H1 (cell line): Measurements from ENCODE around the gene CBFB. TPM values are rescaled to one million over a fixed set of nuclear protein-coding genes. Genes with fewer than 3 reads are reported as not detected.

Experiments used
- CTCF ChIA-PET: fragments of 300-600 bp; sonication (Branson Sonifier 250); formaldehyde crosslinking; loops from one replicate; lab custom pipeline; 2021; ENCODE audit not compliant: partially characterized antibody; lab: Charles Lee
- POLR2A ChIA-PET: fragments of 300-600 bp; sonication (Branson Sonifier 250); formaldehyde crosslinking; loops from one replicate; lab custom pipeline; 2021; ENCODE audit warnings: inconsistent platforms; ENCODE audit not compliant: partially characterized antibody; lab: Charles Lee
- DNase-seq, 2 experiments: peaks; one replicate each; pipeline versions ENCODE4 v3.0.0 to v3.0.0-alpha.2; 2010 to 2022; ENCODE audit warnings: low spot score in 2 of 2, low read depth in 1 of 2, mixed read lengths in 1 of 2
- FAIRE-seq: peaks from 2 replicates; lab custom pipeline; 2011; peaks lifted over from hg19 to GRCh38; lab: Jason Lieb, UNC
- H2AFZ ChIP-seq: 2 replicates; pipeline ENCODE4 v1.8.1; 2012; ENCODE audit warnings: low read length, inconsistent platforms
- H2AK5ac ChIP-seq: 2 replicates; pipeline ENCODE4 v1.6.1; 2013; ENCODE audit warnings: low read depth, low read length
- H2BK120ac ChIP-seq: replicated peaks from 2 replicates; pipeline ENCODE3; 2013; ENCODE audit warnings: low read depth, low read length, inconsistent platforms
- H2BK12ac ChIP-seq: 2 replicates; pipeline ENCODE4 v1.6.1; 2013; ENCODE audit warnings: low read depth, low read length
- H2BK15ac ChIP-seq: 2 replicates; pipeline ENCODE4 v1.6.1; 2013; ENCODE audit warnings: low read length
- H2BK20ac ChIP-seq: 2 replicates; pipeline ENCODE4 v1.6.1; 2013; ENCODE audit warnings: low read length
- H2BK5ac ChIP-seq: 2 replicates; pipeline ENCODE4 v1.6.1; 2013; ENCODE audit warnings: low read depth, low read length
- H3K14ac ChIP-seq: 2 replicates; pipeline ENCODE4 v1.6.1; 2013; ENCODE audit warnings: inconsistent platforms; ENCODE audit not compliant: insufficient read length
- H3K18ac ChIP-seq: 2 replicates; pipeline ENCODE4 v1.6.1; 2013; ENCODE audit warnings: low read length; ENCODE audit errors: extremely low read depth
- H3K23ac ChIP-seq: 2 replicates; pipeline ENCODE4 v1.6.1; 2013; ENCODE audit warnings: inconsistent platforms; ENCODE audit not compliant: insufficient read length
- H3K23me2 ChIP-seq: 2 replicates; pipeline ENCODE4 v1.6.1; 2013; ENCODE audit warnings: low read depth, low read length
- H3K27ac ChIP-seq: 2 replicates; pipeline ENCODE4 v1.6.1; 2011; ENCODE audit warnings: low read depth, low read length, inconsistent platforms
- H3K27me3 ChIP-seq, 4 experiments: replicated peaks in 1 of 4; 1 replicate in 1 of 4; 2 replicates in 3 of 4; pipeline versions ENCODE4 v1.6.1 to v1.8.1; 2011 to 2013; ENCODE audit warnings: low read length in 3 of 4, mild to moderate bottlenecking in 3 of 4, inconsistent platforms in 2 of 4, mixed read lengths in 2 of 4, moderate library complexity in 1 of 4; ENCODE audit not compliant: control insufficient read depth in 3 of 4, insufficient read depth in 3 of 4; ENCODE audit errors: extremely low read depth in 1 of 4
- H3K36me3 ChIP-seq, 4 experiments: 2 replicates each; pipeline versions ENCODE4 v1.6.1 to v1.8.1; 2011 to 2013; ENCODE audit warnings: mild to moderate bottlenecking in 4 of 4, low read length in 3 of 4, moderate library complexity in 2 of 4, control low read depth in 1 of 4, inconsistent platforms in 1 of 4; ENCODE audit not compliant: insufficient read depth in 4 of 4, control insufficient read depth in 2 of 4
- H3K4ac ChIP-seq: replicated peaks from 2 replicates; pipeline ENCODE3; 2013; ENCODE audit warnings: low read length, low read depth, mixed read lengths, inconsistent platforms; ENCODE audit not compliant: insufficient read length
- H3K4me1 ChIP-seq, 4 experiments: replicated peaks in 1 of 4; 1 replicate in 1 of 4; 2 replicates in 3 of 4; pipeline versions ENCODE4 v1.6.1 to v1.8.1; 2011 to 2013; ENCODE audit warnings: low read length in 3 of 4, inconsistent platforms in 2 of 4, mixed read lengths in 1 of 4; ENCODE audit not compliant: insufficient read depth in 4 of 4, control insufficient read depth in 3 of 4
- H3K4me2 ChIP-seq, 2 experiments: 2 replicates each; pipeline versions ENCODE4 v1.6.1 to v1.8.1; 2011 to 2013; ENCODE audit warnings: low read depth in 2 of 2, low read length in 2 of 2, control low read depth in 1 of 2, inconsistent platforms in 1 of 2, mild to moderate bottlenecking in 1 of 2; ENCODE audit not compliant: insufficient read depth in 1 of 2
- H3K4me3 ChIP-seq, 4 experiments: fragments of 200-600, 300-600 bp in 1 of 4; sonication (generic), shearing (Covaris generic), sonication (Bioruptor Twin) in 1 of 4; 2 replicates each; pipeline versions ENCODE4 v1.5.1 to v1.8.1; 2011 to 2016; ENCODE audit warnings: low read length in 4 of 4, low read depth in 3 of 4, control low read depth in 2 of 4, inconsistent platforms in 2 of 4, mild to moderate bottlenecking in 2 of 4, mixed read lengths in 1 of 4, moderate library complexity in 1 of 4; ENCODE audit not compliant: insufficient read depth in 2 of 4; ENCODE audit errors: extremely low read depth in 1 of 4
- H3K56ac ChIP-seq: replicated peaks from 2 replicates; pipeline ENCODE3; 2013; ENCODE audit warnings: low read depth, mild to moderate bottlenecking, mixed read lengths, low read length, inconsistent platforms; ENCODE audit not compliant: insufficient read length
- H3K79me1 ChIP-seq: 2 replicates; pipeline ENCODE4 v1.6.1; 2013; ENCODE audit warnings: low read depth, low read length, control low read depth
- H3K79me2 ChIP-seq, 2 experiments: 2 replicates each; pipeline versions ENCODE4 v1.6.1 to v1.8.1; 2012 to 2013; ENCODE audit warnings: low read length in 2 of 2, mild to moderate bottlenecking in 2 of 2, inconsistent platforms in 1 of 2; ENCODE audit not compliant: insufficient read depth in 2 of 2, control insufficient read depth in 1 of 2
- H3K9ac ChIP-seq, 4 experiments: replicated peaks in 1 of 4; 1 replicate in 1 of 4; 2 replicates in 3 of 4; pipeline versions ENCODE4 v1.6.1 to v1.8.1; 2011 to 2013; ENCODE audit warnings: low read depth in 3 of 4, low read length in 3 of 4, control low read depth in 2 of 4, mild to moderate bottlenecking in 2 of 4, moderate library complexity in 2 of 4, inconsistent platforms in 1 of 4; ENCODE audit errors: extremely low read depth in 1 of 4
- H3K9me3 ChIP-seq, 2 experiments: 2 replicates each; pipeline versions ENCODE4 v1.6.1 to v1.8.1; 2012 to 2013; ENCODE audit warnings: mild to moderate bottlenecking in 2 of 2, moderate library complexity in 2 of 2, control low read depth in 1 of 2, inconsistent platforms in 1 of 2, low read depth in 1 of 2, low read length in 1 of 2, mixed read lengths in 1 of 2; ENCODE audit not compliant: insufficient read depth in 2 of 2
- H4K20me1 ChIP-seq, 2 experiments: replicated peaks in 1 of 2; 2 replicates each; pipeline versions ENCODE3 to v1.8.1; 2011 to 2013; ENCODE audit warnings: inconsistent platforms in 2 of 2, low read length in 2 of 2, mild to moderate bottlenecking in 1 of 2; ENCODE audit not compliant: insufficient read depth in 2 of 2, control insufficient read depth in 1 of 2
- H4K5ac ChIP-seq: 2 replicates; pipeline ENCODE4 v1.6.1; 2013; ENCODE audit warnings: low read length, low read depth, mixed read lengths, inconsistent platforms; ENCODE audit not compliant: insufficient read length
- H4K8ac ChIP-seq: 2 replicates; pipeline ENCODE4 v1.8.0; 2013; ENCODE audit warnings: mild to moderate bottlenecking, moderate library complexity, low read length, inconsistent platforms; ENCODE audit not compliant: insufficient read depth; ENCODE audit errors: extremely low read depth
- H4K91ac ChIP-seq: replicated peaks from 2 replicates; pipeline ENCODE3; 2013; ENCODE audit warnings: low read length, mixed read lengths, inconsistent platforms; ENCODE audit not compliant: insufficient read length
- CEBPB ChIP-seq: IDR thresholded peaks from 2 replicates; pipeline ENCODE4 v1.6.1; 2012; ENCODE audit warnings: low read depth, low read length
- WGBS, 2 experiments: shearing (Covaris generic) in 1 of 2; methylation state at CpG; one replicate each; pipeline versions ENCODE4 v1.1.6 to v1.1.7; 2013 to 2015; ENCODE audit warnings: low lambda C conversion rate in 2 of 2, mixed read lengths in 2 of 2, inconsistent platforms in 1 of 2, low coverage in 1 of 2, missing lambda C conversion rate in 1 of 2; ENCODE audit not compliant: insufficient replicate concordance in 2 of 2, insufficient coverage in 1 of 2, insufficient read length in 1 of 2; ENCODE audit errors: extremely low coverage in 1 of 2, missing lambda C conversion rate in 1 of 2; 5-methylcytosine and 5-hydroxymethylcytosine counted together
- polyA plus RNA-seq, 7 experiments: library from polyadenylated mRNA; depleted of rRNA in 3 of 7; stranded (reverse) in 5 of 7; unstranded in 2 of 7; fragments of >200 nt in 5 of 7; fragments of 200-250 nt in 2 of 7; gene quantifications; 1 replicate in 5 of 7; 2 replicates in 1 of 7; 4 replicates in 1 of 7; pipeline versions ENCODE4 v1.2.1 to v1.2.3, GENCODE V29; 2011 to 2013; ENCODE audit warnings: missing spikeins in 2 of 7, mixed read lengths in 2 of 7
- total RNA-seq: library from RNA; stranded (reverse); fragmentation: NEBNext Ultra II Directional; extraction: Animal tissue kit (Norgen Biotek cat#: 25700); gene quantifications from 2 replicates; pipeline ENCODE4 v1.2.1, GENCODE V29; 2021

Gene CBFB
- total and polyA plus RNA-seq, 2 of the 8 experiments (the other 6 are each of a cell fraction or from before 2014, with no cell fraction given) = 11.5 to 31.6 TPM

DNA sequence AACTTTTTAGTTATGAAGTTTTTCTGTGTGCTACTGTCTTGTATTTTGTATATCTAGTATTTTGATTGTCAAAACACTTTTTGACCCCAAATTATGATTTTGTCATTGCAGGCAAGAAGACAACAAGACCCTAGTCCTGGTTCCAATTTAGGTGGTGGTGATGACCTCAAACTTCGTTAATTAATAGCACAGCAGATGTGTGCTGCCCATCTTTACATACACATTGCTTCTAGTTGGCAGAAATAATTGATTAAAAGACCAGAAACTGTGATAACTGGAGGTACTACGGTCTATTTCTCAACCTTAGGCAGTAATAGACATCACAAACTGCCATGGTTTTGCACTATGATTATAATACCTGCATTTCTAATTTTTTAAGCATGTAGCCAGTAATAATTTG, 69.7 kb downstream of the CBFB start:
- Histone ChIP-seq H2BK5ac (no peak overlapping the region), H3K79me2 (no peaks in the 10 kb centered on the region), H2BK15ac (no peak overlapping the region), H3K4ac (no peak overlapping the region), H3K23me2 (no peaks in the 10 kb centered on the region), H3K56ac (no peak overlapping the region), H4K5ac (no peak overlapping the region), H4K91ac (no peak overlapping the region), H2BK120ac (no peak overlapping the region), H3K9me3 (no peaks in the 10 kb centered on the region), H2AFZ (no peak overlapping the region), H3K18ac (no peak overlapping the region), H2AK5ac (no peak overlapping the region), H3K27me3 (no peaks in the 10 kb centered on the region), H3K4me2 (no peak overlapping the region), H3K4me3 (no peak overlapping the region), H3K14ac (no peak overlapping the region), H2BK12ac (no peak overlapping the region), H3K27ac (no peak overlapping the region), H3K79me1 (no peaks in the 10 kb centered on the region), H2BK20ac (no peak overlapping the region), H4K20me1 (no peaks in the 10 kb centered on the region), H3K4me1 (no peaks in the 10 kb centered on the region), H3K9ac (no peak overlapping the region), H3K36me3 (no peaks in the 10 kb centered on the region; a peak in 1 of 8 replicates), H3K23ac (no peak overlapping the region), H4K8ac (no peak overlapping the region)
- no peak for TF ChIP-seq CEBPB
- ChIA-PET POLR2A (no interaction called here), CTCF (interaction anchor here (0.6 to 12.0 kb wide), 6 partner anchors 21 to 450 kb away, joined by 3 to 164 read pairs (median 3); no protein-coding TSS in a partner anchor)
- DNase-seq (no peak), FAIRE-seq (no peak)
- WGBS, 2 experiments = 92% methylated on average over 2 of the region's 2 CpGs; no CpG with 5 or more reads in 1 of the 2 experiments
